ENCODE measurements around the gene MOB2. TPM values are rescaled to one million over a fixed set of nuclear protein-coding genes. Genes with fewer than 3 reads are reported as not detected.
"Not testable (repeated sequence)": the region's sequence is repeated elsewhere in the genome, so short reads cannot be mapped to it uniquely, and the experiment has no call there.

MOB2 gene
- total RNA-seq, 2 experiments from 2014 or later, result 49.5 to 52.9 TPM

DNA sequence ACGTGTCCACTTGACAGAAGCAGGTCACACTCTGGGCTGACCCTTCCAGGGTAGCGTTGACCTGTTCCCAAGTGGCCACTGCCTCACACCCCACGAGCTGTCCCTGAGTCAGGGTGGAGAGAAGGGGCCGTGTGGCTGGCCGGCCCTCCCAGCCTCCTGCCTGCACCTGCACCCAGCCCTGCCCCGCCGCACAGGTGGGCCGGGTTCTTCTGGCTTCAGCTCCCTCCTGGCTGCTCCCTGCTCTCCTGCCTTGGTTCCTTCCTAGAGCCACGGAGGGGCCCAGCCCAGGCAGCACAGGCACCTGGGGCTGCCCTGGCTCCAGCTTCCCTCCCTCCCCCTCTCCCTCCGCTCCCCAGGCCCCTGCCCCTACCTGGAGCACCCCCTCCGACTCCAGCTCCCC is 42.3 kb downstream of the MOB2 start:
- POLR2A ChIA-PET, result interaction anchor here (0.5 kb wide), 1 partner anchor 8 kb away, joined by 3 read pairs; no protein-coding TSS in a partner anchor
- no peak overlapping the region for H3K4me3 Mint-ChIP-seq
- no peaks in the 10 kb centered on the region for H3K36me3 Mint-ChIP-seq (ENCODE audit: low read depth)
- no peaks in the 10 kb centered on the region for H3K4me1 Mint-ChIP-seq
- CTCF ChIA-PET, result no interaction called here
- H3K9me3 Mint-ChIP-seq, result no peaks in the 10 kb centered on the region
- no peaks in the 10 kb centered on the region for H3K27me3 Mint-ChIP-seq
- no peak overlapping the region for H3K27ac Mint-ChIP-seq
- DNase-seq, result no peak

- no peak overlapping the region for H3K4me3 Mint-ChIP-seq
- DNase-seq, result no peak
- no peaks in the 10 kb centered on the region for H3K27me3 Mint-ChIP-seq
- H3K36me3 Mint-ChIP-seq (ENCODE audit: low read depth), result no peaks in the 10 kb centered on the region
- CTCF ChIA-PET, result no interaction called here
- no peaks in the 10 kb centered on the region for H3K4me1 Mint-ChIP-seq
- no peak overlapping the region for H3K27ac Mint-ChIP-seq
- POLR2A ChIA-PET, result no interaction called here
- H3K9me3 Mint-ChIP-seq, result no peaks in the 10 kb centered on the region
These were observed 42.8 kb downstream of the MOB2 start for GRCh38 chr11:1443737-1444136.

GRCh38 chr11:1442807-1443366 is 43.7 kb downstream of the MOB2 start:
- no peaks in the 10 kb centered on the region for H3K36me3 Mint-ChIP-seq (ENCODE audit: low read depth)
- H3K27ac Mint-ChIP-seq, result no peak overlapping the region
- H3K9me3 Mint-ChIP-seq, result no peaks in the 10 kb centered on the region
- ChIA-PET POLR2A (no interaction called here), CTCF (no interaction called here)
- no peaks in the 10 kb centered on the region for H3K27me3 Mint-ChIP-seq
- no peak overlapping the region for H3K4me3 Mint-ChIP-seq
- H3K4me1 Mint-ChIP-seq, result no peaks in the 10 kb centered on the region
- DNase-seq, result no peak

DNA sequence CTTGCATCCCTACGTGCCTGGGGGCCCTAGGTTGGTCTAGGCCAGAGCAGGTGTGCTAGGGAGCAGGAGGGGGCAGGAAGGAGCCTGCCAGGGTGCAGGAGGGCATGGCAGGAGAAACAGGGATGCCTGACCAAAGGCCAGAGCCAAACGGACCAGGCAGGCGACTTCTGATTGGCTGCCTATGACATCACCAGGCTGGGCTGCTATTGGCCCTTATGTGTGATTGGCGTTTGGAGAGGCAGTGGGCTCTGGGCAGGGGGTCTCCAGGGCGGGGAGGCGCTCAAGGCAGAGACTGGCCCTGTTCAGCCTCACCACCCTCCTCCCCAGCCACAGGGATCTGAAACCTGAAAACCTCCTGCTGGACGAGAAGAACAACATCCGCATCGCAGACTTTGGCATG is 44.4 kb downstream of the MOB2 start:
- POLR2A ChIA-PET, result no interaction called here
- H3K36me3 Mint-ChIP-seq (ENCODE audit: low read depth), result no peaks in the 10 kb centered on the region
- CTCF ChIA-PET, result no interaction called here

GRCh38 chr11:1440496-1440895 is 46.1 kb downstream of the MOB2 start:
- CTCF ChIA-PET, result no interaction called here
- H3K9me3 Mint-ChIP-seq, result no peaks in the 10 kb centered on the region
- no peaks in the 10 kb centered on the region for H3K27me3 Mint-ChIP-seq
- no peak overlapping the region for H3K4me3 Mint-ChIP-seq
- POLR2A ChIA-PET, result no interaction called here
- no peaks in the 10 kb centered on the region for H3K4me1 Mint-ChIP-seq
- H3K27ac Mint-ChIP-seq, result no peak overlapping the region
- H3K36me3 Mint-ChIP-seq (ENCODE audit: low read depth), result no peaks in the 10 kb centered on the region
- no peak for DNase-seq

More for the DNA sequence above, 44.4 kb downstream of the MOB2 start:
- no peaks in the 10 kb centered on the region for H3K27me3 Mint-ChIP-seq
- no peaks in the 10 kb centered on the region for H3K4me1 Mint-ChIP-seq
- H3K27ac Mint-ChIP-seq, result no peak overlapping the region
- no peak overlapping the region for H3K4me3 Mint-ChIP-seq
- no peaks in the 10 kb centered on the region for H3K9me3 Mint-ChIP-seq
- no peak for DNase-seq

DNA sequence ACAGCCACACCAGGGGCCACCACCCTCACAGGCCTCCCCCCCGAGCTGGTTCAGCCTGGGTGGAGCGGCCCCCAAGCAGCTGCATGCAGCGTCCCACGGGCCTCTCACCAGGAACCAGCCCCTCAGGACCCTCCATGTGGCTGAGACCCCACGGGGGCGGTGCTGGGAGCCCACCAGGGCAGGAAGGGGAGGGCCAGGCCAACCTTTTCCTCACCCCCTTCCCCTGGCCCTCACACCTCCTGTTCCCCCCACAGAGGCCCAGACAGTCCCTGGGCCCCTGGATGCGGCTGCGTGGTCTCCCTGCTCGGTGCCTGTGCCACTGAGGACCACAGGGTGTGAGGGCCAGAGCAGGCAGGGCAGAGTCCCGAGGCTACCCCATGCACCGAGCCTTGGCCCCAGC is 46.5 kb downstream of the MOB2 start:
- Mint-ChIP-seq H3K9me3 (no peaks in the 10 kb centered on the region), H3K4me1 (no peaks in the 10 kb centered on the region), H3K36me3 (ENCODE audit: low read depth) (no peaks in the 10 kb centered on the region), H3K27me3 (no peaks in the 10 kb centered on the region), H3K4me3 (no peak overlapping the region), H3K27ac (no peak overlapping the region)
- DNase-seq, result no peak
- CTCF ChIA-PET, result no interaction called here
- POLR2A ChIA-PET, result no interaction called here

DNA sequence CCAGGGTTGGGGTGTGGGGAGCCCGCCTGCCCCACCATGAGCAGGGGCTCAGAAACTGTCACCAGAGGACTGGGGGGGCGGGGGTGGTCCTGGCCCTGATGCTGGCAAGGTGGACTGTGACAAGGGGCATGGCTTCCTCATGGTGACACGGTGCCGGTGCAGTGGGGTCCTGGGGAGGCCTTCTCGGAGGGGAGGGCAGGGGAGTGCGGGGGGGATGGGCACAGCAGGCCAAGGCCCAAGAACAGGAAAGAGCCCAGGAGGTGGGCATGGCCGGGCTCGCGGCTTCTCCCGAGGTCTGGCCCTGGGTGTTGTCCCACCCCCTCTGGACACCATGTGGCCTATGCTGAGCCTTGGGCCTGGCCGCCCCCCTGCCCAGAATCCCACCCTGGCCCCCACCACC is 47.2 kb downstream of the MOB2 start:
- CTCF ChIA-PET, result no interaction called here
- POLR2A ChIA-PET, result no interaction called here
- Mint-ChIP-seq H3K36me3 (ENCODE audit: low read depth) (no peaks in the 10 kb centered on the region), H3K4me1 (no peaks in the 10 kb centered on the region), H3K27me3 (no peaks in the 10 kb centered on the region), H3K9me3 (no peaks in the 10 kb centered on the region), H3K27ac (no peak overlapping the region), H3K4me3 (no peak overlapping the region)
- no peak for DNase-seq

GRCh38 chr11:1438967-1439330 is 47.6 kb downstream of the MOB2 start:
- Mint-ChIP-seq H3K27ac (no peak overlapping the region), H3K36me3 (ENCODE audit: low read depth) (no peaks in the 10 kb centered on the region), H3K9me3 (no peaks in the 10 kb centered on the region), H3K4me3 (no peak overlapping the region), H3K27me3 (no peaks in the 10 kb centered on the region), H3K4me1 (no peaks in the 10 kb centered on the region)
- ChIA-PET CTCF (no interaction called here), POLR2A (no interaction called here)
- no peak for DNase-seq

GRCh38 chr11:1438261-1438966 is 48.2 kb downstream of the MOB2 start:
- Mint-ChIP-seq H3K27ac (no peak overlapping the region), H3K4me3 (no peak overlapping the region), H3K27me3 (no peaks in the 10 kb centered on the region), H3K36me3 (ENCODE audit: low read depth) (no peaks in the 10 kb centered on the region), H3K9me3 (no peaks in the 10 kb centered on the region), H3K4me1 (no peaks in the 10 kb centered on the region)
- CTCF ChIA-PET, result no interaction called here
- no peak for DNase-seq
- POLR2A ChIA-PET, result no interaction called here

GRCh38 chr11:1437500-1437899 is 49.1 kb downstream of the MOB2 start:
- CTCF ChIA-PET, result no interaction called here
- no peaks in the 10 kb centered on the region for H3K36me3 Mint-ChIP-seq (ENCODE audit: low read depth)

DNA sequence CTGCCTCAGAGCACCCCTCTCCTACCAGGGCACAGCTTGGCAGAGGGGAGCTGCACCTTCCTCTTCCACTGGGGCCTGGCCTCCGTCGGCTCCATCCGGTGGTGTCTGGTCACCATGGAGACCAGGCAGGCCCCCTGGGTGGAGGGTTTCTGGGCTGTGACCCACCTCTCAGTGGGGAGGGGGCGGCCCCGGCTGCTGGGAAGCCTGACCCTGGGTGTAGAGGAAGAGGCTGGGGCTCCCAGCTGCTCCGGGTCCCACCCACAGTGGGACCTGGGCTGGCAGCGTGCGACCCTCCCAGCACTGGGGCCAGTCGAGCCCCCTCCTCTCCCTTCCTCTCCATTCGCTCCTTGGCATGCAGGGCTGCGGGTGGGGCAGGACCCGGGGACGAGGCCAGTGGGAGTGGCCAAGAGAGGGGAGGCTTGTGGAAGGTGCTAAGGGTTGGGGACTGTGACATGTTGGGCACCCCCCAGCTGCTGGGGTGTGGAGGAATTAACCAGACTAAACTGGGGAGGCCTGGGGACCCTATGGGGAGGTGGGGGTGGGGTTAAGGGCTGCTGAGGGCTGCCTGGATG is 50.0 kb downstream of the MOB2 start:
- POLR2A ChIA-PET, result interaction anchor here (0.7 kb wide), 1 partner anchor 8 kb away, joined by 3 read pairs; no protein-coding TSS in a partner anchor
- H3K27ac Mint-ChIP-seq, result no peak overlapping the region
- no peaks in the 10 kb centered on the region for H3K4me1 Mint-ChIP-seq
- CTCF ChIA-PET, result no interaction called here
- H3K9me3 Mint-ChIP-seq, result no peaks in the 10 kb centered on the region
- no peak overlapping the region for H3K4me3 Mint-ChIP-seq
- H3K36me3 Mint-ChIP-seq (ENCODE audit: low read depth), result no peaks in the 10 kb centered on the region
- no peak for DNase-seq
- no peaks in the 10 kb centered on the region for H3K27me3 Mint-ChIP-seq

More at GRCh38 chr11:1437500-1437899, 49.1 kb downstream of the MOB2 start:
- Mint-ChIP-seq H3K4me3 (no peak overlapping the region), H3K4me1 (no peaks in the 10 kb centered on the region), H3K27me3 (no peaks in the 10 kb centered on the region), H3K9me3 (no peaks in the 10 kb centered on the region), H3K27ac (no peak overlapping the region)
- no peak for DNase-seq
- POLR2A ChIA-PET, result no interaction called here

GRCh38 chr11:1435820-1436467 is 50.6 kb downstream of the MOB2 start:
- no peaks in the 10 kb centered on the region for H3K4me1 Mint-ChIP-seq
- H3K4me3 Mint-ChIP-seq, result no peak overlapping the region
- POLR2A ChIA-PET, result interaction anchor here (0.7 kb wide), 1 partner anchor 8 kb away, joined by 3 read pairs; no protein-coding TSS in a partner anchor
- no peaks in the 10 kb centered on the region for H3K9me3 Mint-ChIP-seq
- no peak for DNase-seq
- CTCF ChIA-PET, result no interaction called here
- no peak overlapping the region for H3K27ac Mint-ChIP-seq
- no peaks in the 10 kb centered on the region for H3K36me3 Mint-ChIP-seq (ENCODE audit: low read depth)
- H3K27me3 Mint-ChIP-seq, result no peaks in the 10 kb centered on the region

DNA sequence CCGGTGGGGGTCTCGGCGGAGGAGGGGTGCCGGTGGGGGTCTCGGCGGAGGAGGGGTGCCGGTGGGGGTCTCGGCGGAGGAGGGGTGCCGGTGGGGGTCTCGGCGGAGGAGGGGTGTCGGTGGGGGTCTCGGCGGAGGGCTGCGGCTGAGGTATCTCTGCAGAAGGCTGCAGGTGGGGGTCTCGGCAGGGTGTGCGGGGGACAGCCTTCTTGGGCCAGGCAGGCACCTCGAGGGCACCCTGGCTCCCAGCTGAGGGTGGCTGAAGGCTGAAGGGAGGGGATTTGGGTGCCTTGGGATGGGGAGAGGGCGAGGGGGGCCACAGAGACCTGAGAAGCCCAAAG is 51.1 kb downstream of the MOB2 start:
- H3K9me3 Mint-ChIP-seq; H3K4me3 Mint-ChIP-seq; DNase-seq; POLR2A ChIA-PET; H3K27ac Mint-ChIP-seq; H3K4me1 Mint-ChIP-seq; H3K36me3 Mint-ChIP-seq (ENCODE audit: low read depth); CTCF ChIA-PET; H3K27me3 Mint-ChIP-seq: not testable (repeated sequence)
